Endothelial cell of umbilical vein (primary cell): ENCODE measurements around the gene ADA. TPM values are rescaled to one million over a fixed set of nuclear protein-coding genes. Genes with fewer than 3 reads are reported as not detected.

ENCODE experiments used
- BruUV-seq: library from RNA; stranded (reverse); fragments of 400-500 nt; replicated peaks from 2 replicates; lab custom pipeline; 2021; lab: Mats Ljungman, UMichigan
- CTCF ChIA-PET: fragments of 300-600, 350-600 bp; sonication (Branson Sonifier 250); formaldehyde crosslinking; loops from one replicate; lab custom pipeline; 2021; ENCODE audit warnings: antibody characterized with exemption, inconsistent platforms; lab: Charles Lee
- POLR2A ChIA-PET: fragments of 300-600, 350-600 bp; sonication (Branson Sonifier 250); formaldehyde crosslinking; loops from one replicate; lab custom pipeline; 2021; ENCODE audit warnings: antibody characterized with exemption, inconsistent platforms; lab: Charles Lee
- DNase-seq: peaks from one replicate; pipeline ENCODE4 v3.0.0-alpha.2; 2011; ENCODE audit warnings: low read depth, low spot score
- FAIRE-seq: peaks from 2 replicates; lab custom pipeline; 2011; peaks lifted over from hg19 to GRCh38; lab: Jason Lieb, UNC
- H2AFZ ChIP-seq: 2 replicates; pipeline ENCODE4 v1.6.0; 2012; ENCODE audit warnings: low read depth, low read length, control low read depth, inconsistent platforms
- H3K27ac ChIP-seq: 2 replicates; pipeline ENCODE4 v1.5.1; 2011; ENCODE audit warnings: low read depth, mild to moderate bottlenecking, control low read depth, low read length, moderate library complexity; ENCODE audit not compliant: insufficient read depth
- H3K27me3 ChIP-seq, 2 experiments: 2 replicates each; pipeline versions ENCODE4 v1.6.0 to v1.6.1; 2011; ENCODE audit warnings: low read length in 2 of 2, mixed read lengths in 1 of 2; ENCODE audit not compliant: control insufficient read depth in 2 of 2, insufficient read depth in 2 of 2
- H3K36me3 ChIP-seq, 2 experiments: 2 replicates in 1 of 2; 3 replicates in 1 of 2; pipeline ENCODE4 v1.5.1; 2011; ENCODE audit warnings: low read length in 2 of 2, mild to moderate bottlenecking in 1 of 2, moderate library complexity in 1 of 2; ENCODE audit not compliant: control insufficient read depth in 2 of 2, insufficient read depth in 2 of 2; ENCODE audit errors: extremely low read depth in 1 of 2
- H3K4me1 ChIP-seq: 3 replicates; pipeline ENCODE4 v1.5.1; 2011; ENCODE audit warnings: mild to moderate bottlenecking, low read length; ENCODE audit not compliant: control insufficient read depth, insufficient read depth; ENCODE audit errors: extremely low read depth
- H3K4me2 ChIP-seq: 2 replicates; pipeline ENCODE4 v1.6.1; 2011; ENCODE audit warnings: low read length, control low read depth, mixed read lengths; ENCODE audit not compliant: insufficient read depth
- H3K4me3 ChIP-seq, 3 experiments: fragments of 200-600 bp in 1 of 3; sonication (generic), shearing (Covaris generic) in 1 of 3; replicated peaks in 1 of 3; 2 replicates each; pipeline ENCODE4 v1.5.1; 2011 to 2016; ENCODE audit warnings: control low read depth in 3 of 3, low read length in 3 of 3, mild to moderate bottlenecking in 2 of 3, inconsistent platforms in 1 of 3, low read depth in 1 of 3, moderate library complexity in 1 of 3; ENCODE audit not compliant: insufficient read depth in 1 of 3
- H3K79me2 ChIP-seq: 2 replicates; pipeline ENCODE4 v1.6.0; 2012; ENCODE audit warnings: low read length, inconsistent platforms; ENCODE audit not compliant: control insufficient read depth, insufficient read depth
- H3K9ac ChIP-seq: replicated peaks from 2 replicates; pipeline ENCODE3; 2011; ENCODE audit warnings: low read length, control low read depth; ENCODE audit not compliant: insufficient read depth; ENCODE audit errors: extremely low read depth
- H3K9me1 ChIP-seq: replicated peaks from 3 replicates; pipeline ENCODE4 v1.6.0; 2011; ENCODE audit warnings: mild to moderate bottlenecking, low read length; ENCODE audit not compliant: control insufficient read depth, insufficient read depth; ENCODE audit errors: extremely low read depth
- H3K9me3 ChIP-seq: replicated peaks from 2 replicates; pipeline ENCODE4 v1.5.1; 2012; ENCODE audit warnings: low read length, inconsistent platforms; ENCODE audit not compliant: control insufficient read depth, insufficient read depth
- H4K20me1 ChIP-seq: replicated peaks from 2 replicates; pipeline ENCODE3; 2011; ENCODE audit warnings: mild to moderate bottlenecking, low read length; ENCODE audit not compliant: control insufficient read depth, insufficient read depth; ENCODE audit errors: extremely low read depth
- FOS ChIP-seq: IDR thresholded peaks from 2 replicates; pipeline ENCODE4 v1.6.1; 2011; ENCODE audit warnings: mild to moderate bottlenecking, low read length, moderate library complexity, borderline replicate concordance; ENCODE audit not compliant: insufficient read depth
- JUN ChIP-seq: IDR thresholded peaks from 2 replicates; pipeline ENCODE4 v1.6.1; 2011; ENCODE audit warnings: borderline replicate concordance, low read depth; ENCODE audit not compliant: insufficient read length, insufficient read depth
- POLR2AphosphoS5 ChIP-seq: IDR thresholded peaks from 2 replicates; pipeline ENCODE4 v1.6.1; 2012; ENCODE audit warnings: low read depth, mild to moderate bottlenecking, control low read depth, low read length, moderate library complexity; ENCODE audit not compliant: insufficient read depth
- dilution Hi-C: fragments of 300-500 bp; cut with MboI; formaldehyde crosslinking; loops from one replicate; pipeline ENCODE4 v1.15.0; 2019; ENCODE audit warnings: low sequenced_read_pairs; ENCODE audit not compliant: extremely low pct_ligation_motif_present
- intact Hi-C: fragments of 100-400 bp; cut with micrococcal nuclease; formaldehyde crosslinking; loops from one replicate; pipeline ENCODE4 v1.10.0; 2022
- polyA plus RNA-seq, 4 experiments: library from polyadenylated mRNA; depleted of rRNA in 3 of 4; stranded (reverse) in 3 of 4; unstranded in 1 of 4; fragments of >200 nt; gene quantifications; 2 replicates each; pipeline versions ENCODE4 v1.2.1 to v1.2.3, GENCODE V29; 2011 to 2012; ENCODE audit warnings: missing spikeins in 1 of 4
- total RNA-seq: library from RNA; stranded (reverse); gene quantifications from 2 replicates; pipeline ENCODE4 v1.2.3, GENCODE V29; 2021
- TF ChIP-seq, protein P1 (sequence below), 2 donors: IDR thresholded peaks; 1 replicate in 1 of 2; 2 replicates in 1 of 2; pipeline ENCODE4 v1.5.1; 2011; ENCODE audit warnings: low read length in 2 of 2, mild to moderate bottlenecking in 2 of 2, moderate library complexity in 2 of 2, control low read depth in 1 of 2, inconsistent platforms in 1 of 2, low read depth in 1 of 2; ENCODE audit not compliant: insufficient read depth in 1 of 2; ENCODE audit errors: extremely low read depth in 1 of 2

Gene ADA
- total and polyA plus RNA-seq, 2 donors (not counting 3 experiments of a cell fraction or from before 2014, with no cell fraction given) = 26.3 to 33.1 TPM

DNA sequence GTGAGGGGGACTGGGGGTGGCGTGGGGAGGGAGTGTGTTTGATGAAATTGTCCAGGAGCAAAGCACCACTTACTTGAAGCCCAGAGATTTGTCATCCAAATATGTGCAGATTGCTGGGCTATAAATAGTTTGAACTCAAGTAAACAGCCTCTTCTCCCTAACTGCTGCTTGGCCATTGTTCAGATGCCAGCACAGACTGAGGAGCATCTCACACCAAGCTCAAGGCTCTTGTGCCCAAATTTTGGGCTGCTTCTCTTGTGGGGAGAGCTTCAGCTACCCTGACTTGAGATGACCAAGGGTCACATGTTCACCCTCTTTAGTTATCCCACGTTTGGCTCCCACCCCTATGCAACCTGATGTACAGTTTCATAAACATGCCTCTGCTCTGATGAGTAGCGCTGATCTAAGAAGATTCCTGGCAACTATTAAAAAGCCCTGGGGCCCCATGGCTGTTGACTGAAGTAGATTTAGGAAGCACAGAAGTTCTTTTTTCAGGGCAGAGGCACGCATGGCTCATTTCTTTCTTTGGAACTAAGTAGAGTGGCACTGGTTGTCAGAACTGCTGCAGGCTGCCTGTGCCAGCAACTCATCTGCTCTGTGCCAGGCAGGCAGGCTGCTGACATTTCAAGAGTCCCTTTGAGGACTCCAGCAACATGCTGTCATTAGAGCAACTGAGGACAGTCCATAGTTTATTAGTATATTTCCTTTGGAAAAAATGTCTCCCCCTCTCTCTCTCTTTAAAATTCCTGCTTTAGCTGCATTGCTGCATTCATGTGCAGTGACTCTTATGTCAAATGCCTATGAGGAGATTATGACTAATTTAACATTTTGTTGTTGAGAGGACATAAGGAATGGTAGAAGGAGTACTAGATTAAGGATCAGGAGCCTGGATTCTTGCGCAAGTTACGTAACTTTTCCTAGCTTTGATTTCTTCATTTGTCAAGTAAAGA is 78.7 kb downstream of the ADA start:
- DNase-seq = peak; percentile 73
- H4K20me1 ChIP-seq = no peaks in the 10 kb centered on the region
- H3K79me2 ChIP-seq = peaks cover 8% of the 10 kb centered on the region
- H3K9me3 ChIP-seq = no peaks in the 10 kb centered on the region
- no peaks in the 10 kb centered on the region for H3K36me3 ChIP-seq
- no peaks in the 10 kb centered on the region for H3K9me1 ChIP-seq
- H3K9ac ChIP-seq = peak overlapping the region; percentile 54
- FAIRE-seq = peak; percentile 72
- intact Hi-C loops (loop anchor here (1.0 to 2.0 kb wide), 4 partner anchors 10 to 40 kb away; no protein-coding TSS in a partner anchor), dilution Hi-C loops (no loop called here)
- ChIA-PET CTCF (interaction anchor here (0.8 to 1.2 kb wide), 4 partner anchors 10 to 28 kb away, joined by 3 to 4 read pairs (median 3); partner anchors contain the start of gene PKIG), POLR2A (interaction anchor here (0.6 kb wide), 1 partner anchor 55 kb away, joined by 3 read pairs; no protein-coding TSS in a partner anchor)
- H3K27me3 ChIP-seq = no peaks in the 10 kb centered on the region
- H3K4me3 ChIP-seq = no peak overlapping the region
- BruUV-seq = no TSS peak
- peak overlapping the region; percentile 77 for H3K27ac ChIP-seq
- peak overlapping the region; percentile 48 for H3K4me2 ChIP-seq
- peak; percentile 41 for TF ChIP-seq JUN
- peak; percentile 46 for TF ChIP-seq FOS
- TF ChIP-seq POLR2AphosphoS5 = no peak
- TF ChIP-seq, protein P1, sequence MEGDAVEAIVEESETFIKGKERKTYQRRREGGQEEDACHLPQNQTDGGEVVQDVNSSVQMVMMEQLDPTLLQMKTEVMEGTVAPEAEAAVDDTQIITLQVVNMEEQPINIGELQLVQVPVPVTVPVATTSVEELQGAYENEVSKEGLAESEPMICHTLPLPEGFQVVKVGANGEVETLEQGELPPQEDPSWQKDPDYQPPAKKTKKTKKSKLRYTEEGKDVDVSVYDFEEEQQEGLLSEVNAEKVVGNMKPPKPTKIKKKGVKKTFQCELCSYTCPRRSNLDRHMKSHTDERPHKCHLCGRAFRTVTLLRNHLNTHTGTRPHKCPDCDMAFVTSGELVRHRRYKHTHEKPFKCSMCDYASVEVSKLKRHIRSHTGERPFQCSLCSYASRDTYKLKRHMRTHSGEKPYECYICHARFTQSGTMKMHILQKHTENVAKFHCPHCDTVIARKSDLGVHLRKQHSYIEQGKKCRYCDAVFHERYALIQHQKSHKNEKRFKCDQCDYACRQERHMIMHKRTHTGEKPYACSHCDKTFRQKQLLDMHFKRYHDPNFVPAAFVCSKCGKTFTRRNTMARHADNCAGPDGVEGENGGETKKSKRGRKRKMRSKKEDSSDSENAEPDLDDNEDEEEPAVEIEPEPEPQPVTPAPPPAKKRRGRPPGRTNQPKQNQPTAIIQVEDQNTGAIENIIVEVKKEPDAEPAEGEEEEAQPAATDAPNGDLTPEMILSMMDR (IDR thresholded peaks at IDR 0.05; ENCODE audit: extremely low read depth in 1 of 2, insufficient read depth in 1 of 2, low read depth in 1 of 2, low read length in 2 of 2) = no peak
- H3K4me1 ChIP-seq = peaks cover 23% of the 10 kb centered on the region
- peak overlapping the region; percentile 9 for H2AFZ ChIP-seq
